Mesenchymal stem cell (in vitro differentiated cells and primary cell): Measurements from ENCODE around the gene YEATS2.

Experiments
- DNase-seq: peaks from one replicate; pipeline ENCODE4 v3.0.0-alpha.2; 2013
- H2AFZ ChIP-seq: one replicate; pipeline ENCODE4 v1.6.1; 2013; ENCODE audit warnings: low read depth, mild to moderate bottlenecking, control low read depth, inconsistent platforms, low read length, moderate library complexity
- H2AK5ac ChIP-seq: 2 replicates; pipeline ENCODE4 v1.6.1; 2013; ENCODE audit warnings: low read length, moderate library complexity, mild to moderate bottlenecking, inconsistent platforms; ENCODE audit not compliant: severe bottlenecking
- H2BK120ac ChIP-seq: one replicate; pipeline ENCODE4 v1.6.1; 2013; ENCODE audit warnings: low read depth, mild to moderate bottlenecking, inconsistent platforms, low read length, moderate library complexity
- H2BK12ac ChIP-seq, 2 experiments: one replicate each; pipeline ENCODE4 v1.6.1; 2013; ENCODE audit warnings: inconsistent platforms in 2 of 2, low read length in 2 of 2, mild to moderate bottlenecking in 2 of 2, moderate library complexity in 2 of 2, control low read depth in 1 of 2
- H2BK15ac ChIP-seq: one replicate; pipeline ENCODE4 v1.6.1; 2013; ENCODE audit warnings: mild to moderate bottlenecking, low read depth, inconsistent platforms; ENCODE audit not compliant: poor library complexity, severe bottlenecking
- H2BK5ac ChIP-seq: 2 replicates; pipeline ENCODE4 v1.6.1; 2013; ENCODE audit warnings: low read depth, mild to moderate bottlenecking, low read length, control low read depth, inconsistent platforms; ENCODE audit not compliant: poor library complexity, severe bottlenecking
- H3K14ac ChIP-seq, 2 experiments: one replicate each; pipeline ENCODE4 v1.6.1; 2013; ENCODE audit warnings: inconsistent platforms in 2 of 2, low read length in 2 of 2, control low read depth in 1 of 2, mild to moderate bottlenecking in 1 of 2, moderate library complexity in 1 of 2
- H3K18ac ChIP-seq, 2 experiments: one replicate each; pipeline ENCODE4 v1.6.1; 2013; ENCODE audit warnings: inconsistent platforms in 2 of 2, low read length in 2 of 2, control low read depth in 1 of 2, low read depth in 1 of 2, mild to moderate bottlenecking in 1 of 2
- H3K23ac ChIP-seq, 2 experiments: one replicate each; pipeline ENCODE4 v1.6.1; 2013; ENCODE audit warnings: inconsistent platforms in 2 of 2, low read length in 2 of 2, mild to moderate bottlenecking in 2 of 2, moderate library complexity in 2 of 2, control low read depth in 1 of 2
- H3K27ac ChIP-seq: 2 replicates; pipeline ENCODE4 v1.5.1; 2013; ENCODE audit warnings: mild to moderate bottlenecking, moderate library complexity, low read length, control low read depth, inconsistent platforms; ENCODE audit not compliant: poor library complexity, severe bottlenecking
- H3K27me3 ChIP-seq, 2 experiments: 2 replicates each; pipeline versions ENCODE4 v1.6.1 to v1.7.0; 2013; ENCODE audit warnings: low read length in 2 of 2, mild to moderate bottlenecking in 2 of 2, moderate library complexity in 2 of 2, control low read depth in 1 of 2, inconsistent platforms in 1 of 2; ENCODE audit not compliant: control insufficient read depth in 1 of 2, insufficient read depth in 1 of 2
- H3K36me3 ChIP-seq, 2 experiments: 2 replicates each; pipeline versions ENCODE4 v1.6.1 to v1.7.0; 2013; ENCODE audit warnings: low read length in 2 of 2, control low read depth in 1 of 2, inconsistent platforms in 1 of 2, low read depth in 1 of 2, mild to moderate bottlenecking in 1 of 2; ENCODE audit not compliant: insufficient read depth in 2 of 2, control insufficient read depth in 1 of 2
- H3K4ac ChIP-seq, 2 experiments: one replicate each; pipeline ENCODE4 v1.6.1; 2013; ENCODE audit warnings: inconsistent platforms in 2 of 2, low read length in 2 of 2, mild to moderate bottlenecking in 2 of 2, moderate library complexity in 2 of 2, control low read depth in 1 of 2, low read depth in 1 of 2
- H3K4me1 ChIP-seq: 2 replicates; pipeline ENCODE4 v1.6.1; 2013; ENCODE audit warnings: low read depth, low read length, control low read depth; ENCODE audit not compliant: control insufficient read depth, insufficient read depth
- H3K4me2 ChIP-seq: 2 replicates; pipeline ENCODE4 v1.6.1; 2013; ENCODE audit warnings: low read length, mild to moderate bottlenecking, inconsistent platforms; ENCODE audit not compliant: poor library complexity, severe bottlenecking
- H3K4me3 ChIP-seq, 2 experiments: 2 replicates each; pipeline versions ENCODE4 v1.5.1 to v1.7.0; 2013; ENCODE audit warnings: low read length in 2 of 2, mild to moderate bottlenecking in 2 of 2, control low read depth in 1 of 2, low read depth in 1 of 2; ENCODE audit not compliant: insufficient read depth in 1 of 2
- H3K79me1 ChIP-seq: replicated peaks from 2 replicates; pipeline ENCODE4 v1.6.1; 2013; ENCODE audit warnings: mild to moderate bottlenecking, control low read depth, low read length, inconsistent platforms; ENCODE audit not compliant: poor library complexity, severe bottlenecking
- H3K9ac ChIP-seq: 2 replicates; pipeline ENCODE4 v1.7.0; 2013; ENCODE audit warnings: mild to moderate bottlenecking, low read length, moderate library complexity
- H3K9me3 ChIP-seq: 2 replicates; pipeline ENCODE4 v1.7.0; 2013; ENCODE audit warnings: mild to moderate bottlenecking, low read length; ENCODE audit not compliant: control insufficient read depth
- H4K8ac ChIP-seq: one replicate; pipeline ENCODE4 v1.6.1; 2013; ENCODE audit warnings: inconsistent platforms, mild to moderate bottlenecking, low read length, moderate library complexity
- H4K91ac ChIP-seq: one replicate; pipeline ENCODE4 v1.6.1; 2013; ENCODE audit warnings: mild to moderate bottlenecking, low read length, inconsistent platforms
- WGBS: methylation state at CpG from one replicate; pipeline ENCODE4 v1.1.7; 2013; ENCODE audit warnings: mixed read lengths; 5-methylcytosine and 5-hydroxymethylcytosine counted together

The YEATS2 gene

GRCh38 chr3:183812761-183813445 lies 115.3 kb downstream of the YEATS2 start:
- Histone ChIP-seq H3K4me2 (no peak overlapping the region), H3K4me3 (no peak overlapping the region), H2BK12ac (no peak overlapping the region), H2AFZ (no peak overlapping the region), H3K14ac (no peak overlapping the region), H2BK120ac (no peak overlapping the region), H3K4ac (no peak overlapping the region), H2BK15ac (no peak overlapping the region), H3K79me1 (peaks cover 9% of the 10 kb centered on the region), H2BK5ac (no peak overlapping the region), H2AK5ac (no peak overlapping the region), H3K23ac (no peak overlapping the region), H3K27me3 (no peaks in the 10 kb centered on the region), H3K4me1 (peaks cover 4% of the 10 kb centered on the region), H3K18ac (no peak overlapping the region), H3K9me3 (no peaks in the 10 kb centered on the region), H3K36me3 (peaks cover 49 to 56% of the 10 kb centered on the region in 2 experiments), H4K91ac (no peak overlapping the region), H3K27ac (no peak overlapping the region), H3K9ac (no peak overlapping the region), H4K8ac (no peak overlapping the region)
- no peak for DNase-seq
- WGBS = 98% methylated on average over 7 of the region's 8 CpGs

- Histone ChIP-seq H4K8ac (no peak overlapping the region), H3K4me2 (no peak overlapping the region), H2BK5ac (no peak overlapping the region), H3K79me1 (peaks cover 6% of the 10 kb centered on the region), H2BK120ac (no peak overlapping the region), H2AFZ (no peak overlapping the region), H3K27me3 (no peaks in the 10 kb centered on the region), H3K4me1 (peaks cover 6% of the 10 kb centered on the region), H3K4me3 (no peak overlapping the region), H2AK5ac (no peak overlapping the region), H2BK12ac (no peak overlapping the region), H2BK15ac (no peak overlapping the region), H3K23ac (no peak overlapping the region), H3K36me3 (peaks cover 37 to 52% of the 10 kb centered on the region in 2 experiments), H3K4ac (no peak overlapping the region), H3K18ac (no peak overlapping the region), H3K9me3 (no peaks in the 10 kb centered on the region), H4K91ac (no peak overlapping the region), H3K27ac (no peak overlapping the region), H3K14ac (no peak overlapping the region), H3K9ac (no peak overlapping the region)
- WGBS = 100% methylated on average over 1 of the region's 1 CpG
- DNase-seq = no peak
These were observed 116.6 kb downstream of the YEATS2 start for GRCh38 chr3:183814240-183814639.

- H4K91ac ChIP-seq = no peak overlapping the region
- no peak overlapping the region for H4K8ac ChIP-seq
- H3K4me1 ChIP-seq = peaks cover 6% of the 10 kb centered on the region
- H3K9me3 ChIP-seq = no peaks in the 10 kb centered on the region
- WGBS = 82% methylated on average over 6 of the region's 9 CpGs
- no peak overlapping the region for H2BK120ac ChIP-seq
- no peak overlapping the region for H2AFZ ChIP-seq
- no peak overlapping the region for H3K4me3 ChIP-seq
- H2BK5ac ChIP-seq = no peak overlapping the region
- no peak overlapping the region for H3K18ac ChIP-seq
- H2BK12ac ChIP-seq = no peak overlapping the region
- no peak overlapping the region for H3K23ac ChIP-seq
- no peak overlapping the region for H3K27ac ChIP-seq
- H3K9ac ChIP-seq = no peak overlapping the region
- H3K27me3 ChIP-seq = no peaks in the 10 kb centered on the region
- H3K4me2 ChIP-seq = no peak overlapping the region
- no peak overlapping the region for H2BK15ac ChIP-seq
- H3K4ac ChIP-seq = no peak overlapping the region
- DNase-seq = no peak
- H3K14ac ChIP-seq = no peak overlapping the region
- H2AK5ac ChIP-seq = no peak overlapping the region
- peaks cover 7% of the 10 kb centered on the region for H3K79me1 ChIP-seq
- H3K36me3 ChIP-seq = peaks cover 24 to 49% of the 10 kb centered on the region in 2 experiments
These were observed 118.0 kb downstream of the YEATS2 start for GRCh38 chr3:183815563-183815940.

- H2BK120ac ChIP-seq = no peak overlapping the region
- H2AK5ac ChIP-seq = no peak overlapping the region
- H3K18ac ChIP-seq = no peak overlapping the region
- no peaks in the 10 kb centered on the region for H3K27me3 ChIP-seq
- no peak overlapping the region for H3K27ac ChIP-seq
- no peak overlapping the region for H3K4me2 ChIP-seq
- H3K36me3 ChIP-seq = peaks cover 20 to 44% of the 10 kb centered on the region in 2 experiments
- no peak overlapping the region for H4K8ac ChIP-seq
- H2BK5ac ChIP-seq = no peak overlapping the region
- no peak for DNase-seq
- no peak overlapping the region for H3K9ac ChIP-seq
- H3K9me3 ChIP-seq = no peaks in the 10 kb centered on the region
- no peak overlapping the region for H3K4ac ChIP-seq
- peaks cover 6% of the 10 kb centered on the region for H3K4me1 ChIP-seq
- H2BK12ac ChIP-seq = no peak overlapping the region
- H3K4me3 ChIP-seq = no peak overlapping the region
- H2AFZ ChIP-seq = no peak overlapping the region
- H3K23ac ChIP-seq = no peak overlapping the region
- no peak overlapping the region for H4K91ac ChIP-seq
- 92% methylated on average over 12 of the region's 12 CpGs for WGBS
- H3K14ac ChIP-seq = no peak overlapping the region
- H2BK15ac ChIP-seq = no peak overlapping the region
- H3K79me1 ChIP-seq = peaks cover 5% of the 10 kb centered on the region
These were observed 118.4 kb downstream of the YEATS2 start for GRCh38 chr3:183815951-183816475.
